PC-9 (cell line): ENCODE measurements around the gene NOC4L.

Experiments used
- CTCF ChIP-seq: fragments of 200-600 bp; sonication (generic); conservative IDR thresholded peaks from 2 replicates; pipeline ENCODE4 v1.6.1; 2017; ENCODE audit warnings: mixed run types, antibody characterized with exemption, mild to moderate bottlenecking, moderate library complexity
- EZH2 ChIP-seq: fragments of 200-600 bp; sonication (generic); IDR thresholded peaks from 2 replicates; pipeline ENCODE4 v1.8.0; 2017; ENCODE audit warnings: antibody characterized with exemption, low read depth

GRCh38 chr12:132144115-132144809, at the start of gene NOC4L, which contains the start of gene DDX51:
- TF ChIP-seq CTCF = no peak
- TF ChIP-seq EZH2 = no peak
